Choroid plexus epithelial cell (primary cell): ENCODE measurements around the gene ST7.

ENCODE experiments used
- DNase-seq: peaks from one replicate; pipeline ENCODE4 v3.0.0-alpha.2; 2010; ENCODE audit warnings: low read depth
- H3K4me3 ChIP-seq: 2 replicates; pipeline ENCODE4 v1.5.1; 2011; ENCODE audit warnings: low read depth, mild to moderate bottlenecking, control low read depth, low read length, moderate library complexity
- CTCF ChIP-seq: conservative IDR thresholded peaks from 2 replicates; pipeline ENCODE4 v1.5.1; 2011; ENCODE audit warnings: low read depth, mild to moderate bottlenecking, control low read depth, inconsistent platforms, low read length, moderate library complexity

Gene ST7

DNA sequence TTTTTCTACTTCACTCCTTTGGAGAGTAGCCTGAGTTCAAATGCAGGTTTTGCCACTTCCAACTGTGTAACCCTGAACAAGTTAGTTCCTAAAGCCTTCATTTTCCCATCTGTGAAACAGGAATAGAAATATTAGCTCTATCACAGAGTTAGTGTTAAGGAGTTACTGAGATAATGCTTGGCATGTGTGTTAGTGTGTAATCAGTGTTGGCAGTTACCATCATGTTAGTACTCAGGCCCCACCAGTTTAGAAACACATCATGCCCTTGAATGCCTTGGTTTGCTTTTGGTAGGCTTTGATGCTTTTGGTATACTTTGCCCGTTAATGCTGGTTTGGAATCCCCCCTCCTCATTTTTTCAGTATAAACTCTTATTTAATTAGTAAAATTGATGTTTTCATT, 249.9 kb downstream of the ST7 start:
- no peak overlapping the region for H3K4me3 ChIP-seq
- no peak for TF ChIP-seq CTCF
- DNase-seq: no peak

DNA sequence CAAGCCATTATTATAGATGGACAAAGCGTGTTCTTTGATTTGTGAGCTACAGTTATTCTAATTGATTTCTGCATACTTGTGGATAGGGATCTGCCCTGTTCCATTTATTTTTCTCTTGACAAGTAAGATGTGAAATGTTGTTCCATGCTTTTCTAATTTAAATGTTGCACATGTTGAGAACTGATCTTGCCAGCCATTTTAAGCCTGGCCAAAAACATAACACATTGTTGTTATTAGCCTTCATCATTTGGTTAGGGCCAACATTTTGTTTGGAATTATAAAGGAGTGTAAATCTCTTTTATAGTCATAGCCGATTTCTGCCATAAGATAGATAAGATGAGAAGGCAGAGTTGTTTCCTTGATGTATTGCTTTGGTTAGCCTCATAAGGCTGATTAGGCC, 252.6 kb downstream of the ST7 start:
- no peak for DNase-seq
- TF ChIP-seq CTCF: no peak
- H3K4me3 ChIP-seq: no peak overlapping the region

DNA sequence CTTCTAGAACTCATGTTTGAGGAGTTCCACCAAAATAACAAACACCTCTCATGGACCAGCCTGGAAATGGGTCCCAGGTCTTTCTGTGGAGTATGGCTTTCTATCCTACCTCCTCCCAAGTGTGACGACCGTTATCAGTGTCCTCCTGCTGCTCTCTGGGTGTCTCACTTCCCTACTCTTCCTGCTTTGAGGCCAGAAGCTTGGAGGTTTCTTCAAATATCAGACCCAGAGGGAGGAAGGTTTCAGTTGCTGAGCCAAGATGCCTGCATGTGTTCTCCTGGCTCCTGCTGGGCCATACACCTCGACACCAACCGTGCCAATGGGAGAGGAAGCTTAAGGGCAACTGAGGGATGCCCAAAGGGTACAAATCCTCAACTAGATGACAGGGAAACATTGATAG, 255.0 kb downstream of the ST7 start:
- DNase-seq: no peak
- no peak overlapping the region for H3K4me3 ChIP-seq
- TF ChIP-seq CTCF: no peak

DNA sequence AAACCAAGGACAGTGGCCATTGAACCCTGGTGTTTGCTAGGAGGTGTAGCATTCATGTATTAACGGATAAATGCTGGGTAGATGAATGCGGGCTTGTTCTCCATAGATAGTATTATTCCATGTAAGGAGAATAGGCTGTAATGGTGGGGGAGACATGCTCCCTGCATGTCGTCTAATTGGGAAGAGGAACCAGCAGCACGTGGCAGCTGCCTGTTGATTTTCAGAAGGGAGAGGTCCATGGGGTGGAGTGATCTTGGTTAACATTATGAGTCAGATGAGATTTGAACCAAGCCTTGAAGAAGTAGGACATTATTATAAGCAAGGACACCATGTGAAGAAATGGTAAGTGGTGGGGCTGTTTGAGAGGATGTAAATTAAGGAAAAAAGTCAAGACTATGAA, 257.1 kb downstream of the ST7 start:
- H3K4me3 ChIP-seq: no peak overlapping the region
- TF ChIP-seq CTCF: no peak
- no peak for DNase-seq

DNA sequence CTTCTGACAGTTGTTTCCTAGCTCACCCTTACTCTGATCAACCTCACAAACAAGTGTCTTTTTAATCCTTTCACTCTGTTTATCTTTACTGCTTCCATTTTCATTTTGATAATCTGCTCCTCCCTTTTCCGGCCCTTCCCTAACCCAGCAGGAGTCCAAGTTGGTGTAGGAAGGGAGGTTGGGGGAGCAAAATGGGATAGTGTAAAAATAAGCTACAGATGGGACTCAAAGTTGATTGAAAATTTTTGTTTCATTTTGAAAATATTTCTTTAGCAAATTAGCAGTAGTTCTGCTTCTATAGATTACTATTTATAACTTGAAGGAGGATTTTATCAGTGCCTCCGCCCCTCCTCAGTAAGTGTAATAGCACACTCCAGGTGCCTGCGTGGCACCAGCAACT, 257.6 kb downstream of the ST7 start:
- TF ChIP-seq CTCF: no peak
- H3K4me3 ChIP-seq: no peak overlapping the region

GRCh38 chr7:117211614-117212013, 258.3 kb downstream of the ST7 start:
- no peak for TF ChIP-seq CTCF
- no peak for DNase-seq
- no peak overlapping the region for H3K4me3 ChIP-seq

More for the DNA sequence above, 257.6 kb downstream of the ST7 start:
- no peak for DNase-seq

- TF ChIP-seq CTCF: peak; percentile 97
- H3K4me3 ChIP-seq: no peak overlapping the region
- DNase-seq: peak; percentile 82
Observed at GRCh38 chr7:117212969-117213877, 259.9 kb downstream of the ST7 start.
